ENCODE data around the gene GJA4. TPM values are rescaled to one million over a fixed set of nuclear protein-coding genes. Genes with fewer than 3 reads are reported as not detected.

The GJA4 gene
- total RNA-seq, 2 experiments from 2014 or later: not detected

- CTCF ChIA-PET (ENCODE audit: unreplicated experiment): no interaction called here
- TF ChIP-seq CTCF (conservative IDR thresholded peaks at IDR 0.05; ENCODE audit: low read length) (no peak), EZH2phosphoT487 (IDR thresholded peaks at IDR 0.05; ENCODE audit: borderline replicate concordance, low read depth, low read length) (no peak)
- H3K9me2 ChIP-seq (ENCODE audit: insufficient read depth, low read length): no peaks in the 10 kb centered on the region
- no peak overlapping the region for H2AFZ ChIP-seq (ENCODE audit: low read length)
- intact Hi-C loops (cut with micrococcal nuclease; ENCODE audit: unreplicated experiment): no loop called here
- POLR2A ChIA-PET: no interaction called here
- H3K36me3 ChIP-seq (ENCODE audit: insufficient read depth, low read length): no peaks in the 10 kb centered on the region
- no peak for DNase-seq (ENCODE audit: low spot score)
- H3K4me3 ChIP-seq (ENCODE audit: low read depth, low read length, poor library complexity, severe bottlenecking): no peak overlapping the region
- BruUV-seq (replicated peaks): no TSS peak
- no peaks in the 10 kb centered on the region for H4K20me1 ChIP-seq (ENCODE audit: insufficient read depth, low read length)
- H3K4me1 ChIP-seq (ENCODE audit: insufficient read depth, low read length, poor library complexity, severe bottlenecking): no peaks in the 10 kb centered on the region
- no peaks in the 10 kb centered on the region for H3K9me3 ChIP-seq (ENCODE audit: low read length)
- no peak overlapping the region for H3K27ac ChIP-seq (ENCODE audit: low read depth, low read length, poor library complexity, severe bottlenecking)
- H3K4me2 ChIP-seq (ENCODE audit: low read length): no peak overlapping the region
- no peaks in the 10 kb centered on the region for H3K79me2 ChIP-seq (ENCODE audit: insufficient read depth, low read depth, low read length)
Measured at GRCh38 chr1:34779005-34779404, 13.8 kb upstream of the GJA4 start.

DNA sequence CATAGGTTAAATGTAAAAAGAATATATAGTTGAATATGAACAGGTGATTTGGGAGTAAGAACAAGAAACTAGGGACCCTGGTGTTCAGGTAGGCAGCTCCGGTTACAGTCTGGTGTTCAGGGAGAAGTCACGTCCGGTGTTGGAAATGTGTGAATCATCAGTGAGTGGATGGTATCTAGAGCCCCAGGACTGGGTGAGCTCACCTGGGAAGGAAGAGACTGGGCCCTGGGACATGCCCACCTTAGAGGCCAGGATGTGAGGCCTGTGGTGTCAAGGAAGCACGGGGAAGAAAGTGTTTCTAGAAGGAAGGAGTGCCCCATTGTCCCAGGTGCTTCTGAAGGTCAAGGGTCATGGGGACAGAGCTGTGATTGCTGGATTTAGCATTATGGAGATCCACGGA is 13.3 kb upstream of the GJA4 start:
- no peak overlapping the region for H3K27ac ChIP-seq (ENCODE audit: low read depth, low read length, poor library complexity, severe bottlenecking)
- no peaks in the 10 kb centered on the region for H3K36me3 ChIP-seq (ENCODE audit: insufficient read depth, low read length)
- TF ChIP-seq EZH2phosphoT487 (IDR thresholded peaks at IDR 0.05; ENCODE audit: borderline replicate concordance, low read depth, low read length) (no peak), CTCF (conservative IDR thresholded peaks at IDR 0.05; ENCODE audit: low read length) (no peak)
- H3K4me3 ChIP-seq (ENCODE audit: low read depth, low read length, poor library complexity, severe bottlenecking): no peak overlapping the region
- H4K20me1 ChIP-seq (ENCODE audit: insufficient read depth, low read length): no peaks in the 10 kb centered on the region
- no peaks in the 10 kb centered on the region for H3K4me1 ChIP-seq (ENCODE audit: insufficient read depth, low read length, poor library complexity, severe bottlenecking)
- H3K9me2 ChIP-seq (ENCODE audit: insufficient read depth, low read length): no peaks in the 10 kb centered on the region
- intact Hi-C loops (cut with micrococcal nuclease; ENCODE audit: unreplicated experiment): no loop called here
- POLR2A ChIA-PET: no interaction called here
- no peak overlapping the region for H2AFZ ChIP-seq (ENCODE audit: low read length)
- DNase-seq (ENCODE audit: low spot score): no peak
- H3K79me2 ChIP-seq (ENCODE audit: insufficient read depth, low read depth, low read length): no peaks in the 10 kb centered on the region
- no TSS peak for BruUV-seq (replicated peaks)
- CTCF ChIA-PET (ENCODE audit: unreplicated experiment): no interaction called here
- H3K9me3 ChIP-seq (ENCODE audit: low read length): no peaks in the 10 kb centered on the region
- no peak overlapping the region for H3K4me2 ChIP-seq (ENCODE audit: low read length)

DNA sequence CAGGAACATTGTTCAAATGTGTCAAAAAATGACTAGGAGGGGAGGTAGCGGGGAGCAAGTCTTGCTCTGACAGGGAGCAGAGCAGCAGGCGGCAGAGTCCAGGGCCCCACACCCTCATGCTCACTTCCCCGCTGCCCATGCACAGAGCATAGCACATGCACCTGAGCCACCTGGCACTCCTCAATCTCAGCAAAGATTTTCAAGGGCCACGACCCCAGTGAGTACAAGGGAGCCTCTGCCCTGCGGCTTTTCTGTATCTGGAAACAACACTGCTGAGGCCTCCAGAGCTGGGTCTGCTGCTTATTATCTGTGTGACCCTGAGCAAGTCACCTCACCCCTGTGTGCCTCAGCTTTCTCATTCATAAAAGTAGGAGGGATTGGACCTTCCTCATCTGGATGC is 12.8 kb upstream of the GJA4 start:
- no peak overlapping the region for H3K4me3 ChIP-seq (ENCODE audit: low read depth, low read length, poor library complexity, severe bottlenecking)
- H3K4me2 ChIP-seq (ENCODE audit: low read length): no peak overlapping the region

More for the DNA sequence above, 12.8 kb upstream of the GJA4 start:
- Histone ChIP-seq H3K79me2 (ENCODE audit: insufficient read depth, low read depth, low read length) (no peaks in the 10 kb centered on the region), H3K4me1 (ENCODE audit: insufficient read depth, low read length, poor library complexity, severe bottlenecking) (no peaks in the 10 kb centered on the region), H2AFZ (ENCODE audit: low read length) (no peak overlapping the region), H3K9me3 (ENCODE audit: low read length) (no peaks in the 10 kb centered on the region), H3K36me3 (ENCODE audit: insufficient read depth, low read length) (no peaks in the 10 kb centered on the region), H3K9me2 (ENCODE audit: insufficient read depth, low read length) (no peaks in the 10 kb centered on the region), H3K27ac (ENCODE audit: low read depth, low read length, poor library complexity, severe bottlenecking) (no peak overlapping the region), H4K20me1 (ENCODE audit: insufficient read depth, low read length) (no peaks in the 10 kb centered on the region)
- ChIA-PET CTCF (ENCODE audit: unreplicated experiment) (no interaction called here), POLR2A (no interaction called here)
- intact Hi-C loops (cut with micrococcal nuclease; ENCODE audit: unreplicated experiment): no loop called here
- DNase-seq (ENCODE audit: low spot score): no peak
- BruUV-seq (replicated peaks): no TSS peak
- no peak for TF ChIP-seq CTCF (conservative IDR thresholded peaks at IDR 0.05; ENCODE audit: low read length)
- no peak for TF ChIP-seq EZH2phosphoT487 (IDR thresholded peaks at IDR 0.05; ENCODE audit: borderline replicate concordance, low read depth, low read length)
